Measurements from ENCODE around the gene LRRC51.

GRCh38 chr11:72132646-72133045 is 52.0 kb downstream of the LRRC51 start:
- TF ChIP-seq POLR2A (IDR thresholded peaks at IDR 0.05; ENCODE audit: control extremely low read depth in 1 of 2, low read depth in 2 of 2, low read length in 2 of 2) (no peak), CTCF (IDR thresholded peaks at IDR 0.05; ENCODE audit: control extremely low read depth in 1 of 3, insufficient read depth in 1 of 3, low read depth in 1 of 3, low read length in 3 of 3) (no peak), SIN3A (conservative IDR thresholded peaks at IDR 0.05 in 1 of 2, IDR thresholded peaks at IDR 0.05 in 1 of 2; ENCODE audit: low read depth in 1 of 2, low read length in 2 of 2) (no peak)
